Heart right ventricle (tissue), 16 donors: ENCODE measurements around the gene CTNND2. TPM values are rescaled to one million over a fixed set of nuclear protein-coding genes. Genes with fewer than 3 reads are reported as not detected.
A peak's percentile ranks its signal among the peaks of the same experiment; 100 is the strongest.

Source experiments
- ATAC-seq, 8 donors: fragments of 200-7000 bp; cut with Tn5 transposase; one replicate each; pipeline ENCODE4 v1.9.1; 2020; ENCODE audit warnings: mild to moderate bottlenecking in 8 of 8, moderate library complexity in 8 of 8, moderate number of reproducible peaks in 1 of 8
- DNase-seq, 2 donors: peaks; one replicate each; pipeline ENCODE4 v3.0.0-alpha.2; 2020
- H3K27ac ChIP-seq, 10 donors: fragments of 200-600 bp; sonication (generic) in 2 of 10; one replicate each; pipeline versions ENCODE4 v1.5.0 to v1.8.0; 2020 to 2022; ENCODE audit warnings: mild to moderate bottlenecking in 3 of 10
- H3K27me3 ChIP-seq, 7 donors: fragments of 200-600 bp; one replicate each; pipeline ENCODE4 v1.8.0; 2021 to 2022; ENCODE audit warnings: mild to moderate bottlenecking in 2 of 7
- H3K36me3 ChIP-seq, 9 donors: fragments of 200-600 bp; sonication (generic) in 1 of 9; one replicate each; pipeline versions ENCODE4 v1.5.0 to v1.8.0; 2020 to 2022; ENCODE audit warnings: mild to moderate bottlenecking in 2 of 9
- H3K4me1 ChIP-seq, 9 donors: fragments of 200-600 bp; sonication (generic) in 1 of 9; one replicate each; pipeline versions ENCODE4 v1.5.0 to v1.8.0; 2020 to 2022; ENCODE audit warnings: mild to moderate bottlenecking in 4 of 9
- H3K4me3 ChIP-seq, 10 donors: fragments of 200-600 bp; sonication (generic) in 2 of 10; one replicate each; pipeline versions ENCODE4 v1.5.0 to v1.8.0; 2020 to 2022; ENCODE audit warnings: mild to moderate bottlenecking in 7 of 10, moderate library complexity in 2 of 10
- H3K9me3 ChIP-seq, 11 donors: fragments of 200-600 bp in 10 of 11; sonication (generic) in 2 of 11; one replicate each; pipeline versions ENCODE4 v1.5.0 to v1.8.0; 2013 to 2022; ENCODE audit warnings: mild to moderate bottlenecking in 2 of 11, control low read depth in 1 of 11, moderate library complexity in 1 of 11
- WGBS, 2 donors: extraction: QIAGEN DNeasy Blood & Tissue Kit; methylation state at CpG; one replicate each; pipeline ENCODE4 v1.1.7; 2013; ENCODE audit warnings: inconsistent platforms in 1 of 2; 5-methylcytosine and 5-hydroxymethylcytosine counted together
- intact Hi-C, 10 donors: fragments of 100-400 bp; cut with DNase I; formaldehyde crosslinking; loops; one replicate each; pipeline versions ENCODE4 v1.11.1 to v1.14.2; 2022
- polyA plus RNA-seq, 2 donors: library from polyadenylated mRNA; stranded (reverse); fragments of 200-250 nt; gene quantifications; one replicate each; pipeline ENCODE4 v1.2.3, GENCODE V29; 2013
- total RNA-seq, 10 donors: library from RNA; stranded (reverse); fragmentation: NEBNext Ultra II Directional in 3 of 10; extraction: Animal tissue kit (Norgen Biotek cat#: 25700) in 3 of 10; gene quantifications; one replicate each; pipeline versions ENCODE4 v1.2.1 to v1.2.4, GENCODE V29; 2021 to 2023
- TF ChIP-seq, protein P1 (sequence below), 9 donors: fragments of 200-600 bp; sonication (generic) in 2 of 9; IDR thresholded peaks; one replicate each; pipeline versions ENCODE4 v1.5.0 to v1.8.0; 2021 to 2022; ENCODE audit warnings: antibody characterized with exemption in 9 of 9, mild to moderate bottlenecking in 5 of 9, moderate library complexity in 1 of 9
- donor health status: Arrhythmogenic right ventricular cardiomyopathy.
- donor health status: ischemic (EF 13 %, LVEDD 7.1; RV severe dilation, severe dysfunction).
- donor health status: healthy with polysubstance abuse.
- donor health status: DM: no; HTN: yes; CAD: no.
- donor health status: DM: no; HTN: no; CAD: no.
- donor health status: ischemic (EF 25% LVEDD 6.9; RV normal size, moderate dysfunction).
- donor health status: ischemic (EF 25% LVEDD 5.7; RV mildly dilated, moderate dysfunction).
- donor health status: healthy.
- donor health status: DM: yes; HTN: yes; CAD: no.
- donor health status: Ischemic cardiomyopathy.
- donor health status: ischemic (EF 35%, LVEDD 5.7; RV mildly dilated, moderate dysfunction).
- donor health status: nonischemic (EF 11% LVEDD 7.7; RV severe dilation, severe dysfunction).
- donor health status: DM: yes; HTN: yes; CAD: no.
- donor health status: PGD.
- donor health status: ischemic (EF 29% LVEDD 5.4; RV normal size, mild dysfunction).
- donor health status: nonischemic (EF 23%, LVEDD 6.1; RV moderate dilation, normal function).

Gene CTNND2
- total and polyA plus RNA-seq, 12 donors: 1.1 to 29.6 (median 9.9) TPM

DNA sequence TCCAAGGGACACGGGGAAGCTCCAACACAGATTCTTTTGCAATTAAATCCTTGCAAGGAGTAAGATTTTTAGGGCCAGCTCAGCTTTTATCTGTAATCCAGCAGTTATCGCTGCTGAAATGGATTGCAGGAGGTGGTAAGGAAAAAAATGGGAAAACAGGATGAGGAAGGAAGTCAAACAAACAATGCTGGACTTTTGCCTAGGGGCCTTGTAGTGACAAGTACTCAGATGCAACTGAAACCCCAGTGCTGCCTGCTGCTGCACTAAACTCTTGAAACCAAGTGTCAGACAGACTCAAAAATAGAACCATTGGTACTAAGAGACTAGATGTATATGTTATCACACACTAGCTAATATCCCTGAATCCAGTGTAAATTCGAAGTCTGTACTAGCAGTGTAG lies 309.2 kb downstream of the CTNND2 start:
- Histone ChIP-seq H3K4me1 (peaks cover 0 to 13% (median 0%) of the 10 kb centered on the region in 9 donors), H3K9me3 (no peaks in the 10 kb centered on the region), H3K27me3 (no peaks in the 10 kb centered on the region), H3K4me3 (no peak overlapping the region), H3K36me3 (no peaks in the 10 kb centered on the region), H3K27ac (no peak overlapping the region)
- no peak for DNase-seq
- intact Hi-C loops: no loop called here
- TF ChIP-seq, protein P1, sequence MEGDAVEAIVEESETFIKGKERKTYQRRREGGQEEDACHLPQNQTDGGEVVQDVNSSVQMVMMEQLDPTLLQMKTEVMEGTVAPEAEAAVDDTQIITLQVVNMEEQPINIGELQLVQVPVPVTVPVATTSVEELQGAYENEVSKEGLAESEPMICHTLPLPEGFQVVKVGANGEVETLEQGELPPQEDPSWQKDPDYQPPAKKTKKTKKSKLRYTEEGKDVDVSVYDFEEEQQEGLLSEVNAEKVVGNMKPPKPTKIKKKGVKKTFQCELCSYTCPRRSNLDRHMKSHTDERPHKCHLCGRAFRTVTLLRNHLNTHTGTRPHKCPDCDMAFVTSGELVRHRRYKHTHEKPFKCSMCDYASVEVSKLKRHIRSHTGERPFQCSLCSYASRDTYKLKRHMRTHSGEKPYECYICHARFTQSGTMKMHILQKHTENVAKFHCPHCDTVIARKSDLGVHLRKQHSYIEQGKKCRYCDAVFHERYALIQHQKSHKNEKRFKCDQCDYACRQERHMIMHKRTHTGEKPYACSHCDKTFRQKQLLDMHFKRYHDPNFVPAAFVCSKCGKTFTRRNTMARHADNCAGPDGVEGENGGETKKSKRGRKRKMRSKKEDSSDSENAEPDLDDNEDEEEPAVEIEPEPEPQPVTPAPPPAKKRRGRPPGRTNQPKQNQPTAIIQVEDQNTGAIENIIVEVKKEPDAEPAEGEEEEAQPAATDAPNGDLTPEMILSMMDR (IDR thresholded peaks at IDR 0.05): no peak
- ATAC-seq: no peak
- 14 to 18% methylated on average over 3 of the region's 3 CpGs for WGBS, 2 donors

DNA sequence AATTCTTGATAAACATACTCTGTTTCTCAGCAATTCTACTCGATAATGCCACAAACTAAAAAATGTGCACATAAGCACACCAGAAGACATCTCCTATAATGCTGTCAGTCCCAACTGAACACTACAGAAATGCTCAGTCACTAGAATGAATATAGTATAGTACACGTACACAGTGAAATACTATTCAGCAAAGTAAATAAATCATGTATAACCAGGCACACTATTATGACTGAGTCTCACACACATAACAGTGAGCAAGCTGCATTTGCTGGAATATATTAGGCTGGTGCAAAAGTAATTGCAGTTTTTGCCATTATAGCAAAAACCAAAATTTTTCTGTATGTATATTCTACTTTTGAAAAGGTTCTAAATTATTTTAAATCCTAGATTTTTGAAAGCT lies 310.2 kb downstream of the CTNND2 start:
- TF ChIP-seq, protein P1 (IDR thresholded peaks at IDR 0.05): no peak
- Histone ChIP-seq H3K9me3 (no peaks in the 10 kb centered on the region), H3K4me1 (peaks cover 0 to 13% (median 0%) of the 10 kb centered on the region in 9 donors), H3K27me3 (no peaks in the 10 kb centered on the region), H3K27ac (no peak overlapping the region), H3K4me3 (no peak overlapping the region), H3K36me3 (no peaks in the 10 kb centered on the region)
- ATAC-seq: no peak
- intact Hi-C loops: no loop called here
- WGBS, 2 donors: 89 to 94% methylated on average over 2 of the region's 2 CpGs
- no peak for DNase-seq

DNA sequence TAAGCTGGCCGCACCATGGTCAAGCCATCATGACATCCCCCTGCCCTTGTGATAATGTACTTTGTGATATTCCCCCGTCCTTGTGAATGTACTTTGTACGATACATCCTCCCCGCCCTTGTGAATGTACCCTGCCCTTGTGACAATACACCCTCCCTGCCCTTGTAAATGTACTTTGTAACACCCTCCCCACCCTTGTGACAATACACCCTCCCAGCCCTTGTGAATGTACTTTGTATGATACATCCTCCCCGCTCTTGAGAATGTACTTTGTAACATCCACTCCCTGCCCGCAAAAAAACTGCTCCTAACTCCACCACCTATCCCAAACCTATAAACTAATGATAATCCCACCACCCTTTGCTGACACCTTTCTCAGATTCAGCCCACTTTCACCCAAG lies 313.8 kb downstream of the CTNND2 start:
- no peaks in the 10 kb centered on the region for H3K9me3 ChIP-seq

DNA sequence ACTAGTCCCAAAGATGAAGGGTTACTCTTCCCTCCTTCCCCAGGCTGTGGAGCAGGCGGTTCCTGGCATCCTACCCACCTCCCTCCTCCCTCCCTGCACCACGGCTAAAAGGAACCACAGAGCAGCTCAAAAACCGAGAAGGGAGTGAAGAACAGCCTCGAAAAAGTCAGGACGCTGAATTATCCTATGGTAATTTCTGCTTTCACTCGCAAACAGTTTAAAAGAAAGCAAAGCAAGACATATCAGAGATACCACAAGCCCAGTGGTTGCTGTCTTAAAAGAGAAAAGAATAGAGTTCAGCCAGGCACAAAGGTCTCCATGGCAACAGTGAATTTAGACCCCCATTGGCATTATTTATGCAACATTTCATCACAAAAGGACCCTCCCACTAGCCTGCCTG lies 315.4 kb downstream of the CTNND2 start:
- TF ChIP-seq, protein P1 (IDR thresholded peaks at IDR 0.05): no peak
- Histone ChIP-seq H3K36me3 (no peaks in the 10 kb centered on the region), H3K27me3 (no peaks in the 10 kb centered on the region), H3K27ac (no peak overlapping the region), H3K4me1 (peaks cover 0 to 7% (median 0%) of the 10 kb centered on the region in 9 donors), H3K4me3 (peak overlapping the region in 2 of 10 donors; percentile 31 to 32), H3K9me3 (no peaks in the 10 kb centered on the region)
- intact Hi-C loops: no loop called here
- peak; percentile 11 to 12 for DNase-seq
- ATAC-seq: peak in 3 of 8 donors; percentile 39 to 76 (median 42)
- 20 to 27% methylated on average over 6 of the region's 6 CpGs for WGBS, 2 donors

More for the DNA sequence above, 313.8 kb downstream of the CTNND2 start:
- intact Hi-C loops: no loop called here
- Histone ChIP-seq H3K4me1 (peaks cover 0 to 15% (median 3%) of the 10 kb centered on the region in 9 donors), H3K27ac (no peak overlapping the region), H3K36me3 (no peaks in the 10 kb centered on the region), H3K4me3 (no peak overlapping the region), H3K27me3 (no peaks in the 10 kb centered on the region)
- DNase-seq (no peak), ATAC-seq (no peak)
- WGBS, 2 donors: 93% methylated on average over 6 of the region's 6 CpGs
- TF ChIP-seq, protein P1 (IDR thresholded peaks at IDR 0.05): no peak
